ENCODE data around the gene E2F4. TPM values are rescaled to one million over a fixed set of nuclear protein-coding genes. Genes with fewer than 3 reads are reported as not detected.

Gene E2F4
- 73.7 and 84.8 TPM in 2 replicates for total RNA-seq (2016; rRNA removed; fragmentation: Illumina TruSeq; extraction: Trizol)
- total RNA-seq (2016; cell fraction: cytosol; rRNA removed; fragmentation: Illumina TruSeq; extraction: Trizol; ENCODE audit: low read depth), result 111 and 122 TPM in 2 replicates
- total RNA-seq (2016; cell fraction: insoluble cytoplasmic fraction; rRNA removed; fragmentation: Illumina TruSeq; extraction: Trizol), result 66.9 and 81.3 TPM in 2 replicates
- total RNA-seq (2016; cell fraction: membrane; rRNA removed; fragmentation: Illumina TruSeq; extraction: Trizol), result 156 and 162 TPM in 2 replicates
- 71.5 and 85.9 TPM in 2 replicates for total RNA-seq (2016; cell fraction: nucleus; rRNA removed; fragmentation: Illumina TruSeq; extraction: Trizol)
- polyA plus RNA-seq (2011; rRNA removed), result 91.2 and 106 TPM in 2 replicates
- 63.8 and 83.4 TPM in 2 replicates for polyA plus RNA-seq (2011; cell fraction: cytosol; rRNA removed)
- polyA plus RNA-seq (2011; cell fraction: nucleus; rRNA removed), result 329 and 348 TPM in 2 replicates
- 45.8 and 56.9 TPM in 2 replicates for polyA plus RNA-seq (2012)
- polyA plus RNA-seq (2016; cell fraction: cytosol; fragmentation: Illumina TruSeq; extraction: Trizol; ENCODE audit: low read depth), result 109 and 110 TPM in 2 replicates
- polyA plus RNA-seq (2016; cell fraction: insoluble cytoplasmic fraction; fragmentation: Illumina TruSeq; extraction: Trizol; ENCODE audit: low read depth), result 72.0 and 83.6 TPM in 2 replicates
- polyA plus RNA-seq (2016; cell fraction: membrane; fragmentation: Illumina TruSeq; extraction: Trizol; ENCODE audit: low read depth), result 149 and 153 TPM in 2 replicates
- 186 TPM in 2 replicates for polyA plus RNA-seq (2016; cell fraction: nucleus; fragmentation: Illumina TruSeq; extraction: Trizol; ENCODE audit: insufficient read depth, low read depth)
- 122 and 150 TPM in 2 replicates for polyA minus RNA-seq (2011; rRNA and poly(A)+ RNA removed; ENCODE audit: low replicate concordance)
- polyA minus RNA-seq (2011; cell fraction: cytosol; rRNA and poly(A)+ RNA removed), result 32.3 and 33.8 TPM in 2 replicates
- polyA minus RNA-seq (2011; cell fraction: nucleus; rRNA and poly(A)+ RNA removed), result 77.0 and 99.3 TPM in 2 replicates
- Bru-seq, nascent RNA, result percentile 81 among the genes with signal in this experiment
- BruChase-seq, experiment 1, labeled RNA remaining after a 6-hour chase, result percentile 93 among the genes with signal in this experiment
- BruChase-seq, experiment 2, labeled RNA remaining after a 2-hour chase, result percentile 90 among the genes with signal in this experiment
- long read RNA-seq, experiment 1, transcript E2F4-201 (10 exons, 2,096 nt), result major isoform, 48 of 76 reads
- long read RNA-seq, experiment 1, partial matches to known transcripts, result 12 of 76 reads
- long read RNA-seq, experiment 1, other reads (novel, unspliced or antisense), result 16 of 76 reads
- long read RNA-seq, experiment 2, transcript E2F4-201 (10 exons, 2,096 nt), result major isoform, 51 of 108 reads
- long read RNA-seq, experiment 2, partial matches to known transcripts, result 27 of 108 reads
- long read RNA-seq, experiment 2, other reads (novel, unspliced or antisense), result 30 of 108 reads

DNA sequence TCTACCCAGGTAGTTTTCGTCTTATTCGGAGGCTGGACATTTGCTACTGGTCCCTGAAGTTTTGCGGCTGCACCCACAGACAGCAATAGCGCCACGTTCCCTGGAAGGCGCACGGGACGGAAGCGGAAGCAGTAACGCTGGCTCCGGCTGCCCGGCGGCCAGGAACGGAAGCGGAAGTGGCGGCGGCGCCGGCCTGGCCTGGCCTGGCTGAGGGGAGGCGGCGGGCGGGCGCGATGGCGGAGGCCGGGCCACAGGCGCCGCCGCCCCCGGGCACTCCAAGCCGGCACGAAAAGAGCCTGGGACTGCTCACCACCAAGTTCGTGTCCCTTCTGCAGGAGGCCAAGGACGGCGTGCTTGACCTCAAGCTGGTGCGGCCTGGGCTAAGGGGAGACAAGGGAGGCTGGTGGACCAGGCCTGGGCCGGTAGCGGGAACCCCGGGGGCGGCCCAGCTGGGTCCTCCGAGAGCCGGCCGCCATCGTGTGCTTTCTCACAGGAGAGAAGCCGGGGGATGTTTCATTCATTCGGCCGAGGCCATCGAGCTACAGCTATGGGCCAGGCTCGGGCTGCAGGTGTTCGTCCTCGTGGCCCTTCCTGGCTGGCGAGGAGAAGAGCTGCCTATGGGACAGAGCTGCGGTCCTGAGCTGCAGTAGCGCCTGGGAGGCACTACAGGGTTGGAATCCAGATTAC lies at the start of gene E2F4:
TSS of gene E2F4 (plus strand) at position 161 of the 687 bp plus-strand sequence. CDS start at position 234, 73 bp downstream.
- peak; percentile 88 for DNase-seq (ENCODE audit: low spot score)
- H3K9me3 ChIP-seq (ENCODE audit: low read length), result no peaks in the 10 kb centered on the region
- H2AFZ ChIP-seq (ENCODE audit: low read length), result peak within 1 kb of the TSS; percentile 75
- peaks cover 38% of the 10 kb centered on the region for H3K4me1 ChIP-seq (ENCODE audit: insufficient read depth, low read length)
- in situ Hi-C loops (cut with HindIII; ENCODE audit: extremely low pct_ligation_motif_present, low pct_unique_long_range_greater_than_20kb), result no loop called here
- peak within 1 kb of the TSS; percentile 98 for H3K9ac ChIP-seq (ENCODE audit: insufficient read depth, low read depth, low read length)
- CTCF ChIA-PET (ENCODE audit: low intra/inter-chr PET ratio, low total read pairs), result no interaction called here
- POLR2A ChIA-PET, result interaction anchor here (0.9 to 1.9 kb wide), 6 partner anchors 8 to 56 kb away, joined by 3 to 8 read pairs (median 4); partner anchors contain the start of genes FHOD1, NOL3 and TMEM208
- peaks cover 23 to 36% of the 10 kb centered on the region in 2 experiments for H3K36me3 ChIP-seq (replicated peaks in 1 of 2; ENCODE audit: control insufficient read depth in 1 of 2, insufficient read depth in 2 of 2, low read length in 2 of 2)
- H3K4me3 ChIP-seq (replicated peaks in 1 of 3; ENCODE audit: insufficient read depth in 1 of 3, low read depth in 2 of 3, low read length in 3 of 3), result peak within 1 kb of the TSS; percentile 84 to 99 (median 97)
- peaks cover 7 to 16% of the 10 kb centered on the region in 2 experiments; a peak in 2 of 5 replicates for H3K27me3 ChIP-seq (ENCODE audit: control insufficient read depth in 1 of 2, insufficient read depth in 2 of 2, low read length in 2 of 2)
- H4K20me1 ChIP-seq (ENCODE audit: insufficient read depth, low read length), result no peaks in the 10 kb centered on the region; the same call in 1 of the 2 replicates
- FAIRE-seq, result peak; percentile 88
- WGBS (ENCODE audit: low lambda C conversion rate), result 0% methylated on average over 9 of the region's 54 CpGs
- peak within 1 kb of the TSS; percentile 59 for H3K27ac ChIP-seq (ENCODE audit: extremely low read length, insufficient read depth, low read length)
- peaks cover 21% of the 10 kb centered on the region for H3K79me2 ChIP-seq (ENCODE audit: insufficient read depth, low read length)
- BruUV-seq (replicated peaks), result TSS peak; percentile 71
- intact Hi-C loops (cut with micrococcal nuclease; ENCODE audit: unreplicated experiment), result loop anchor here (2.0 kb wide), 1 partner anchor 55 kb away; the partner anchor contains the start of gene FHOD1
- peak; percentile 95 for ATAC-seq
- peak within 1 kb of the TSS; percentile 97 for H3K4me2 ChIP-seq (ENCODE audit: low read depth, low read length)
- TF ChIP-seq ZNF615 (CRISPR knock-in tag; IDR thresholded peaks at IDR 0.05; ENCODE audit: borderline replicate concordance), result no peak
- no peak for TF ChIP-seq ZNF317 (CRISPR knock-in tag; IDR thresholded peaks at IDR 0.05)
- no peak for TF ChIP-seq CEBPZ (IDR thresholded peaks at IDR 0.05; ENCODE audit: low read length)
- TF ChIP-seq PTBP1 (IDR thresholded peaks at IDR 0.05; ENCODE audit: low read depth, low read length, poor library complexity, severe bottlenecking), result no peak
- TF ChIP-seq NFIC (IDR thresholded peaks at IDR 0.05; ENCODE audit: low read length), result no peak
- TF ChIP-seq PCBP2 (optimal IDR thresholded peaks at IDR 0.05; ENCODE audit: low read depth, low read length, poor library complexity, severe bottlenecking), result no peak
- TF ChIP-seq, protein P1, sequence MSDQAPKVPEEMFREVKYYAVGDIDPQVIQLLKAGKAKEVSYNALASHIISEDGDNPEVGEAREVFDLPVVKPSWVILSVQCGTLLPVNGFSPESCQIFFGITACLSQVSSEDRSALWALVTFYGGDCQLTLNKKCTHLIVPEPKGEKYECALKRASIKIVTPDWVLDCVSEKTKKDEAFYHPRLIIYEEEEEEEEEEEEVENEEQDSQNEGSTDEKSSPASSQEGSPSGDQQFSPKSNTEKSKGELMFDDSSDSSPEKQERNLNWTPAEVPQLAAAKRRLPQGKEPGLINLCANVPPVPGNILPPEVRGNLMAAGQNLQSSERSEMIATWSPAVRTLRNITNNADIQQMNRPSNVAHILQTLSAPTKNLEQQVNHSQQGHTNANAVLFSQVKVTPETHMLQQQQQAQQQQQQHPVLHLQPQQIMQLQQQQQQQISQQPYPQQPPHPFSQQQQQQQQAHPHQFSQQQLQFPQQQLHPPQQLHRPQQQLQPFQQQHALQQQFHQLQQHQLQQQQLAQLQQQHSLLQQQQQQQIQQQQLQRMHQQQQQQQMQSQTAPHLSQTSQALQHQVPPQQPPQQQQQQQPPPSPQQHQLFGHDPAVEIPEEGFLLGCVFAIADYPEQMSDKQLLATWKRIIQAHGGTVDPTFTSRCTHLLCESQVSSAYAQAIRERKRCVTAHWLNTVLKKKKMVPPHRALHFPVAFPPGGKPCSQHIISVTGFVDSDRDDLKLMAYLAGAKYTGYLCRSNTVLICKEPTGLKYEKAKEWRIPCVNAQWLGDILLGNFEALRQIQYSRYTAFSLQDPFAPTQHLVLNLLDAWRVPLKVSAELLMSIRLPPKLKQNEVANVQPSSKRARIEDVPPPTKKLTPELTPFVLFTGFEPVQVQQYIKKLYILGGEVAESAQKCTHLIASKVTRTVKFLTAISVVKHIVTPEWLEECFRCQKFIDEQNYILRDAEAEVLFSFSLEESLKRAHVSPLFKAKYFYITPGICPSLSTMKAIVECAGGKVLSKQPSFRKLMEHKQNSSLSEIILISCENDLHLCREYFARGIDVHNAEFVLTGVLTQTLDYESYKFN (CRISPR knock-in tag; conservative IDR thresholded peaks at IDR 0.05), result no peak
- TF ChIP-seq MIER2 (CRISPR knock-in tag; IDR thresholded peaks at IDR 0.05), result peak; percentile 60; the same call in 1 of the 2 replicates
